HepG2 (cell line): ENCODE data around the gene RIMBP2. TPM values are rescaled to one million over a fixed set of nuclear protein-coding genes. Genes with fewer than 3 reads are reported as not detected.

Experiments used
- ATAC-seq: fragments of 200-7000 bp; cut with Tn5 transposase; 3 replicates; pipeline ENCODE4 v1.9.1; 2020; ENCODE audit warnings: mild to moderate bottlenecking, moderate library complexity
- BruUV-seq: library from RNA; stranded (reverse); fragments of 400-500 nt; replicated peaks from 2 replicates; lab custom pipeline; 2021; lab: Mats Ljungman, UMichigan
- CTCF ChIA-PET: fragments of 300-600 bp; formaldehyde crosslinking; extraction: SDS; loops from one replicate; lab custom pipeline; 2021; ENCODE audit warnings: low total read pairs, inconsistent platforms, low intra/inter-chr PET ratio; lab: Yijun Ruan, JAX
- POLR2A ChIA-PET: fragments of 350-600 bp; sonication (Branson Sonifier 250); formaldehyde crosslinking; loops from one replicate; lab custom pipeline; 2020; ENCODE audit warnings: antibody characterized with exemption, inconsistent platforms; lab: Yijun Ruan, JAX
- DNase-seq: peaks from one replicate; pipeline ENCODE4 v3.0.0-alpha.2; 2015; ENCODE audit warnings: low spot score
- FAIRE-seq: peaks from 3 replicates; lab custom pipeline; 2011; peaks lifted over from hg19 to GRCh38; lab: Jason Lieb, UNC
- H2AFZ ChIP-seq: one replicate; pipeline ENCODE4 v1.6.1; 2011; ENCODE audit warnings: low read length, inconsistent platforms
- H3K27ac ChIP-seq: fragments of 300-600 bp; 3 replicates; pipeline ENCODE4 v1.8.0; 2011; ENCODE audit warnings: mixed run types, mild to moderate bottlenecking, mixed read lengths, low read length, inconsistent platforms; ENCODE audit not compliant: insufficient read depth; ENCODE audit errors: extremely low read length
- H3K27me3 ChIP-seq, 2 experiments: fragments of 200-600 bp in 1 of 2; 2 replicates in 1 of 2; 3 replicates in 1 of 2; pipeline versions ENCODE4 v1.6.0 to v1.8.0; 2011; ENCODE audit warnings: low read length in 2 of 2, mild to moderate bottlenecking in 2 of 2, moderate library complexity in 2 of 2, inconsistent platforms in 1 of 2; ENCODE audit not compliant: insufficient read depth in 2 of 2, control insufficient read depth in 1 of 2
- H3K36me3 ChIP-seq, 2 experiments: fragments of 200-600 bp in 1 of 2; replicated peaks in 1 of 2; 2 replicates in 1 of 2; 3 replicates in 1 of 2; pipeline versions ENCODE4 v1.5.1 to v1.8.0; 2011; ENCODE audit warnings: low read length in 2 of 2, inconsistent platforms in 1 of 2; ENCODE audit not compliant: insufficient read depth in 2 of 2, control insufficient read depth in 1 of 2
- H3K4me1 ChIP-seq: 2 replicates; pipeline ENCODE4 v1.5.1; 2012; ENCODE audit warnings: low read length, inconsistent platforms; ENCODE audit not compliant: insufficient read depth
- H3K4me2 ChIP-seq: 2 replicates; pipeline ENCODE4 v1.6.0; 2011; ENCODE audit warnings: low read depth, low read length, inconsistent platforms
- H3K4me3 ChIP-seq, 3 experiments: fragments of 200-600 bp in 1 of 3; sonication (generic), shearing (Covaris generic) in 1 of 3; replicated peaks in 1 of 3; 2 replicates each; pipeline ENCODE4 v1.5.1; 2011 to 2016; ENCODE audit warnings: low read length in 3 of 3, inconsistent platforms in 2 of 3, low read depth in 2 of 3, mild to moderate bottlenecking in 2 of 3, control low read depth in 1 of 3, mixed read lengths in 1 of 3; ENCODE audit not compliant: insufficient read depth in 1 of 3
- H3K79me2 ChIP-seq: one replicate; pipeline ENCODE4 v1.6.1; 2011; ENCODE audit warnings: low read length, inconsistent platforms; ENCODE audit not compliant: insufficient read depth
- H3K9ac ChIP-seq: 2 replicates; pipeline ENCODE4 v1.6.0; 2011; ENCODE audit warnings: mild to moderate bottlenecking, low read depth, low read length, inconsistent platforms; ENCODE audit not compliant: insufficient read depth
- H3K9me3 ChIP-seq: 2 replicates; pipeline ENCODE4 v1.5.1; 2012; ENCODE audit warnings: mild to moderate bottlenecking, low read length
- H4K20me1 ChIP-seq: 2 replicates; pipeline ENCODE4 v1.6.0; 2011; ENCODE audit warnings: inconsistent platforms, mild to moderate bottlenecking, low read length, moderate library complexity; ENCODE audit not compliant: insufficient read depth
- CSRNP2 ChIP-seq: sonication (generic); formaldehyde crosslinking; conservative IDR thresholded peaks from 2 replicates; pipeline ENCODE4 v1.8.0; 2022; ENCODE audit warnings: low read depth, missing genetic modification reagents
- KAT8 ChIP-seq: IDR thresholded peaks from 2 replicates; pipeline ENCODE4 v1.6.1; 2016; ENCODE audit warnings: missing genetic modification reagents, missing compliant biosample characterization
- NFATC3 ChIP-seq: sonication (generic); formaldehyde crosslinking; IDR thresholded peaks from 2 replicates; pipeline ENCODE4 v1.5.1; 2020; ENCODE audit warnings: mild to moderate bottlenecking, missing genetic modification reagents
- PHF8 ChIP-seq: sonication (generic); formaldehyde crosslinking; IDR thresholded peaks from 2 replicates; pipeline ENCODE4 v1.5.0; 2020; ENCODE audit warnings: missing genetic modification reagents
- PPARG ChIP-seq: conservative IDR thresholded peaks from 2 replicates; pipeline ENCODE4 v1.6.1; 2016; ENCODE audit warnings: missing biosample characterization, missing genetic modification reagents
- RAD21 ChIP-seq: fragments of 450-650 bp; formaldehyde crosslinking; IDR thresholded peaks from 2 replicates; pipeline ENCODE4 v1.5.0; 2020; ENCODE audit warnings: mild to moderate bottlenecking
- RAD51 ChIP-seq: fragments of 450-650 bp; IDR thresholded peaks from 2 replicates; pipeline ENCODE4 v1.6.1; 2016; ENCODE audit warnings: borderline replicate concordance
- RBAK ChIP-seq: sonication (generic); formaldehyde crosslinking; IDR thresholded peaks from 2 replicates; pipeline ENCODE4 v1.5.1; 2020; ENCODE audit warnings: mild to moderate bottlenecking, missing genetic modification reagents
- SIN3B ChIP-seq: fragments of 150-350 bp; IDR thresholded peaks from 2 replicates; pipeline ENCODE4 v1.6.1; 2014; ENCODE audit warnings: low read length
- STAG1 ChIP-seq: sonication (generic); formaldehyde crosslinking; IDR thresholded peaks from 2 replicates; pipeline ENCODE4 v1.4.0; 2020; ENCODE audit warnings: missing genetic modification reagents
- ZBTB38 ChIP-seq: sonication (generic); formaldehyde crosslinking; IDR thresholded peaks from 2 replicates; pipeline ENCODE4 v1.5.1; 2020; ENCODE audit warnings: mild to moderate bottlenecking, missing genetic modification reagents
- ZNF225 ChIP-seq: sonication (generic); formaldehyde crosslinking; IDR thresholded peaks from 2 replicates; pipeline ENCODE4 v1.4.0; 2020; ENCODE audit warnings: mild to moderate bottlenecking, missing genetic modification reagents
- ZNF709 ChIP-seq: sonication (generic); formaldehyde crosslinking; IDR thresholded peaks from 2 replicates; pipeline ENCODE4 v1.5.0; 2020; ENCODE audit warnings: mild to moderate bottlenecking, missing genetic modification reagents
- ZNF839 ChIP-seq: sonication (generic); formaldehyde crosslinking; IDR thresholded peaks from 2 replicates; pipeline ENCODE4 v1.4.0; 2020; ENCODE audit warnings: missing genetic modification reagents, mild to moderate bottlenecking, borderline replicate concordance
- WGBS: methylation state at CpG from one replicate; pipeline ENCODE4 v1.1.6; 2017; ENCODE audit warnings: low lambda C conversion rate; 5-methylcytosine and 5-hydroxymethylcytosine counted together
- in situ Hi-C: cut with HindIII; loops from 2 replicates; pipeline ENCODE4 v1.10.0; 2017; ENCODE audit warnings: low pct_unique_long_range_greater_than_20kb; ENCODE audit not compliant: extremely low pct_ligation_motif_present
- intact Hi-C: fragments of 100-400 bp; cut with micrococcal nuclease; formaldehyde crosslinking; loops from one replicate; pipeline ENCODE4 v1.10.0; 2022; ENCODE audit not compliant: unreplicated experiment
- polyA plus RNA-seq, 8 experiments: library from polyadenylated mRNA; depleted of rRNA in 3 of 8; stranded (reverse) in 7 of 8; unstranded in 1 of 8; fragments of >200 nt; fragmentation: Illumina TruSeq in 4 of 8; extraction: Trizol in 4 of 8; gene quantifications; 2 replicates each; pipeline versions ENCODE4 v1.2.1 to v1.2.3, GENCODE V29; 2011 to 2016; ENCODE audit warnings: low read depth in 4 of 8, missing spikeins in 1 of 8, mixed read lengths in 1 of 8; ENCODE audit not compliant: insufficient read depth in 1 of 8
- total RNA-seq, 5 experiments: library from RNA; depleted of rRNA; stranded (reverse); fragments of >200 nt; fragmentation: Illumina TruSeq; extraction: Trizol; gene quantifications; 2 replicates each; pipeline ENCODE4 v1.2.3, GENCODE V29; 2016; ENCODE audit warnings: low read depth in 1 of 5
- TF ChIP-seq, protein P1 (sequence below): sonication (generic); formaldehyde crosslinking; IDR thresholded peaks from 2 replicates; pipeline ENCODE4 v1.8.1; 2023; ENCODE audit warnings: missing genetic modification reagents, inconsistent platforms, borderline replicate concordance
- TF ChIP-seq, protein P2 (sequence below): sonication (generic); formaldehyde crosslinking; IDR thresholded peaks from 2 replicates; pipeline ENCODE4 v1.5.0; 2020; ENCODE audit warnings: mild to moderate bottlenecking, missing genetic modification reagents, moderate library complexity
- TF ChIP-seq, protein P3 (sequence below): sonication (generic); formaldehyde crosslinking; IDR thresholded peaks from 2 replicates; pipeline ENCODE4 v1.4.0; 2020; ENCODE audit warnings: missing genetic modification reagents, borderline replicate concordance

Gene RIMBP2
- total and polyA plus RNA-seq, 2 of the 13 experiments (the other 11 are each of a cell fraction or from before 2014, with no cell fraction given) = 0.03 TPM; not detected in 1

DNA sequence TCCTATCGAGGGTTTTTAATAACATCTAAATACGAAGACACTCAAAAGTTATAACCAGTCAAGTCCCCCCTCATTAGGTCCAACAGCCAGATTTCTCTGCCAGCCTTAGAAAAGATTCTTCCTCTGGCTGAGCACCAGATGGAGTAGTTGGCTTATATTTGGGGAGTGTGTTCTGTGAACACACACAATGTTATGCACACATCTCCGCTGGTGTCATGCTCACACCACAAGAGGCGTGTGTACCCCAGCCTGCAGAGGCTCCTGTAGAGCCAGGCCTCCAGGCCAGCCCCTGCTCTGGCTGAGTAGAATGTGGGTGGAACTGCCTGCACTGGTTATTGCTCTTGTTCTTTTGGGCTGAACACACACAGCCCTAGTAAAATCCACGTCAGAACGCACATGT lies 314.4 kb downstream of the RIMBP2 start:
- ChIA-PET CTCF (interaction anchor here (0.7 kb wide), 1 partner anchor 347 kb away, joined by 4 read pairs; no protein-coding TSS in a partner anchor), POLR2A (no interaction called here)
- intact Hi-C loops (no loop called here), in situ Hi-C loops (loop anchor here (5.0 kb wide), 1 partner anchor 346 kb away; no protein-coding TSS in a partner anchor)
- WGBS = 14% methylated on average over 5 of the region's 6 CpGs
- TF ChIP-seq, protein P1, sequence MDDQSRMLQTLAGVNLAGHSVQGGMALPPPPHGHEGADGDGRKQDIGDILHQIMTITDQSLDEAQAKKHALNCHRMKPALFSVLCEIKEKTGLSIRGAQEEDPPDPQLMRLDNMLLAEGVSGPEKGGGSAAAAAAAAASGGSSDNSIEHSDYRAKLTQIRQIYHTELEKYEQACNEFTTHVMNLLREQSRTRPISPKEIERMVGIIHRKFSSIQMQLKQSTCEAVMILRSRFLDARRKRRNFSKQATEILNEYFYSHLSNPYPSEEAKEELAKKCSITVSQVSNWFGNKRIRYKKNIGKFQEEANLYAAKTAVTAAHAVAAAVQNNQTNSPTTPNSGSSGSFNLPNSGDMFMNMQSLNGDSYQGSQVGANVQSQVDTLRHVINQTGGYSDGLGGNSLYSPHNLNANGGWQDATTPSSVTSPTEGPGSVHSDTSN = no peak
- TF ChIP-seq RAD51 (no peak), ZNF225 (CRISPR knock-in tag) (no peak), NFATC3 (CRISPR knock-in tag) (no peak), PPARG (CRISPR knock-in tag) (no peak), KAT8 (no peak), PHF8 (CRISPR knock-in tag) (no peak), RAD21 (CRISPR knock-in tag) (0 out of 2 replicates have a peak, but pooled peaks have one; percentile 32), RBAK (CRISPR knock-in tag) (no peak), STAG1 (CRISPR knock-in tag) (peak; percentile 72), ZNF839 (no peak), ZBTB38 (CRISPR knock-in tag) (no peak), CSRNP2 (no peak), ZNF709 (CRISPR knock-in tag) (no peak), SIN3B (no peak)
- TF ChIP-seq, protein P2, sequence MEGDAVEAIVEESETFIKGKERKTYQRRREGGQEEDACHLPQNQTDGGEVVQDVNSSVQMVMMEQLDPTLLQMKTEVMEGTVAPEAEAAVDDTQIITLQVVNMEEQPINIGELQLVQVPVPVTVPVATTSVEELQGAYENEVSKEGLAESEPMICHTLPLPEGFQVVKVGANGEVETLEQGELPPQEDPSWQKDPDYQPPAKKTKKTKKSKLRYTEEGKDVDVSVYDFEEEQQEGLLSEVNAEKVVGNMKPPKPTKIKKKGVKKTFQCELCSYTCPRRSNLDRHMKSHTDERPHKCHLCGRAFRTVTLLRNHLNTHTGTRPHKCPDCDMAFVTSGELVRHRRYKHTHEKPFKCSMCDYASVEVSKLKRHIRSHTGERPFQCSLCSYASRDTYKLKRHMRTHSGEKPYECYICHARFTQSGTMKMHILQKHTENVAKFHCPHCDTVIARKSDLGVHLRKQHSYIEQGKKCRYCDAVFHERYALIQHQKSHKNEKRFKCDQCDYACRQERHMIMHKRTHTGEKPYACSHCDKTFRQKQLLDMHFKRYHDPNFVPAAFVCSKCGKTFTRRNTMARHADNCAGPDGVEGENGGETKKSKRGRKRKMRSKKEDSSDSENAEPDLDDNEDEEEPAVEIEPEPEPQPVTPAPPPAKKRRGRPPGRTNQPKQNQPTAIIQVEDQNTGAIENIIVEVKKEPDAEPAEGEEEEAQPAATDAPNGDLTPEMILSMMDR (CRISPR knock-in tag) = peak; percentile 53
- TF ChIP-seq, protein P3, sequence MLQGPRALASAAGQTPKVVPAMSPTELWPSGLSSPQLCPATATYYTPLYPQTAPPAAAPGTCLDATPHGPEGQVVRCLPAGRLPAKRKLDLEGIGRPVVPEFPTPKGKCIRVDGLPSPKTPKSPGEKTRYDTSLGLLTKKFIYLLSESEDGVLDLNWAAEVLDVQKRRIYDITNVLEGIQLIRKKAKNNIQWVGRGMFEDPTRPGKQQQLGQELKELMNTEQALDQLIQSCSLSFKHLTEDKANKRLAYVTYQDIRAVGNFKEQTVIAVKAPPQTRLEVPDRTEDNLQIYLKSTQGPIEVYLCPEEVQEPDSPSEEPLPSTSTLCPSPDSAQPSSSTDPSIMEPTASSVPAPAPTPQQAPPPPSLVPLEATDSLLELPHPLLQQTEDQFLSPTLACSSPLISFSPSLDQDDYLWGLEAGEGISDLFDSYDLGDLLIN (CRISPR knock-in tag) = no peak
- peak; percentile 77 for ATAC-seq
- H3K9ac ChIP-seq = no peak overlapping the region
- H2AFZ ChIP-seq = no peak overlapping the region
- DNase-seq = peak; percentile 12
- no peak for FAIRE-seq
- no peak overlapping the region for H3K4me3 ChIP-seq
- H3K27me3 ChIP-seq = peaks cover 0 to 18% of the 10 kb centered on the region in 2 experiments; a peak in 3 of 5 replicates
- BruUV-seq = no TSS peak
- H3K4me2 ChIP-seq = no peak overlapping the region
- H3K4me1 ChIP-seq = no peaks in the 10 kb centered on the region
- no peaks in the 10 kb centered on the region for H3K36me3 ChIP-seq
- no peaks in the 10 kb centered on the region for H3K9me3 ChIP-seq
- no peak overlapping the region for H3K27ac ChIP-seq
- no peaks in the 10 kb centered on the region for H4K20me1 ChIP-seq
- no peaks in the 10 kb centered on the region for H3K79me2 ChIP-seq
